K562 (cell line): ENCODE measurements around the gene TMEM164. TPM values are rescaled to one million over a fixed set of nuclear protein-coding genes. Genes with fewer than 3 reads are reported as not detected.

Experiments used
- ATF1 ChIP-seq, 2 experiments: fragments of 450-650 bp in 1 of 2; IDR thresholded peaks; 2 replicates each; pipeline ENCODE4 v1.6.1; 2016; ENCODE audit warnings: missing compliant biosample characterization in 1 of 2, missing genetic modification characterization in 1 of 2
- CBX2 ChIP-seq: fragments of 200-600 bp; sonication (generic); IDR thresholded peaks from one replicate; pipeline ENCODE4 v1.6.1; 2012; ENCODE audit warnings: mild to moderate bottlenecking, low read length, inconsistent platforms; ENCODE audit not compliant: insufficient read depth, poor library complexity, severe bottlenecking
- CLOCK ChIP-seq: fragments of 250-450 bp; sonication (Bioruptor Pico); IDR thresholded peaks from 2 replicates; pipeline ENCODE4 v1.4.0; 2020; ENCODE audit warnings: mild to moderate bottlenecking, moderate library complexity, borderline replicate concordance
- CREM ChIP-seq: IDR thresholded peaks from 2 replicates; pipeline ENCODE4 v1.6.1; 2014; ENCODE audit warnings: antibody characterized with exemption, low read depth
- LEF1 ChIP-seq: fragments of 450-650 bp; IDR thresholded peaks from 2 replicates; pipeline ENCODE4 v1.6.1; 2016; ENCODE audit warnings: mild to moderate bottlenecking
- PKNOX1 ChIP-seq: fragments of 450-650 bp; IDR thresholded peaks from 2 replicates; pipeline ENCODE4 v1.6.1; 2016
- PYGO2 ChIP-seq: fragments of 450-650 bp; IDR thresholded peaks from 2 replicates; pipeline ENCODE4 v1.6.1; 2016; ENCODE audit warnings: mild to moderate bottlenecking, missing genetic modification characterization, moderate library complexity, missing compliant biosample characterization
- SFPQ ChIP-seq: fragments of 200-400 bp; formaldehyde crosslinking; IDR thresholded peaks from 2 replicates; pipeline ENCODE4 v1.6.1; 2017; ENCODE audit warnings: mild to moderate bottlenecking, low read depth, low read length, moderate library complexity
- SNRNP70 ChIP-seq: fragments of 200-400 bp; formaldehyde crosslinking; optimal IDR thresholded peaks from 2 replicates; pipeline ENCODE3; 2017; ENCODE audit warnings: low read depth, low read length
- TAF15 ChIP-seq: fragments of 200-400 bp; formaldehyde crosslinking; IDR thresholded peaks from 2 replicates; pipeline ENCODE4 v1.6.1; 2017; ENCODE audit warnings: mild to moderate bottlenecking, low read depth, low read length, moderate library complexity
- ZMIZ1 ChIP-seq, 2 experiments: fragments of 150-350 bp in 1 of 2; IDR thresholded peaks; 2 replicates each; pipeline ENCODE4 v1.6.1; 2012 to 2016; ENCODE audit warnings: low read depth in 2 of 2, low read length in 2 of 2, mild to moderate bottlenecking in 1 of 2, moderate library complexity in 1 of 2
- ZNF592 ChIP-seq: fragments of 450-650 bp; IDR thresholded peaks from 2 replicates; pipeline ENCODE4 v1.6.1; 2017; ENCODE audit warnings: antibody characterized with exemption, mild to moderate bottlenecking
- polyA plus RNA-seq, 8 experiments: library from polyadenylated mRNA; depleted of rRNA in 4 of 8; stranded (reverse) in 5 of 8; unstranded in 3 of 8; fragments of >200 nt; fragmentation: Nextera tagmentation in 2 of 8; fragmentation: Illumina TruSeq in 1 of 8; extraction: Ambion mirVana in 2 of 8; extraction: Trizol in 1 of 8; gene quantifications; 2 replicates each; pipeline versions ENCODE4 v1.2.1 to v1.2.3, GENCODE V29; 2011 to 2014; ENCODE audit warnings: inconsistent platforms in 1 of 8, missing spikeins in 1 of 8
- total RNA-seq, 7 experiments: library from RNA; depleted of rRNA in 6 of 7; stranded (reverse); fragments of >200 nt in 6 of 7; fragmentation: Illumina TruSeq in 2 of 7; extraction: Trizol in 2 of 7; gene quantifications; 2 replicates each; pipeline versions ENCODE4 v1.2.1 to v1.2.3, GENCODE V29; 2011 to 2021; ENCODE audit warnings: low replicate concordance in 1 of 7

TMEM164 gene
- total and polyA plus RNA-seq, 9 of the 15 experiments (the other 6 are each of a cell fraction or from before 2014, with no cell fraction given) = 2.4 to 57.3 (median 23.1) TPM

- TF ChIP-seq PKNOX1 = no peak
- no peak for TF ChIP-seq CBX2
- TF ChIP-seq LEF1 = peak; percentile 74; the same call in 1 of the 2 replicates
- no peak for TF ChIP-seq TAF15
- TF ChIP-seq CREM = peak; percentile 64
- no peak for TF ChIP-seq PYGO2 (tag)
- 0 out of 2 replicates have a peak, but pooled peaks have one; percentile 40 for TF ChIP-seq ZNF592
- no peak for TF ChIP-seq SFPQ
- no peak for TF ChIP-seq SNRNP70
- no peak for TF ChIP-seq CLOCK
- peak in 1 of 2 experiments; percentile 78; a peak in 1 of 4 replicates for TF ChIP-seq ZMIZ1 (IDR thresholded peaks at IDR 0.05; ENCODE audit: low read depth in 2 of 2, low read length in 2 of 2)
- no peak for TF ChIP-seq ATF1 (CRISPR knock-in tag; IDR thresholded peaks at IDR 0.05)
- TF ChIP-seq ATF1 (tag; IDR thresholded peaks at IDR 0.05) = peak; percentile 26; the same call in 1 of the 2 replicates
Measured at GRCh38 chrX:109959356-109959871, 43.5 kb upstream of the TMEM164 start (continued).
